KBM-7 (cell line): ENCODE data around the gene MAPRE3.

Source experiments
- DNase-seq: peaks from one replicate; pipeline ENCODE4 v3.0.0-alpha.2; 2015
- in situ Hi-C: fragments of 300-500 bp; cut with MboI; formaldehyde crosslinking; loops from 2 replicates; pipeline ENCODE4 v1.14.3; 2020; ENCODE audit warnings: low sequenced_read_pairs, low pct_unique_long_range_greater_than_20kb, mixed read lengths

The MAPRE3 gene

DNA sequence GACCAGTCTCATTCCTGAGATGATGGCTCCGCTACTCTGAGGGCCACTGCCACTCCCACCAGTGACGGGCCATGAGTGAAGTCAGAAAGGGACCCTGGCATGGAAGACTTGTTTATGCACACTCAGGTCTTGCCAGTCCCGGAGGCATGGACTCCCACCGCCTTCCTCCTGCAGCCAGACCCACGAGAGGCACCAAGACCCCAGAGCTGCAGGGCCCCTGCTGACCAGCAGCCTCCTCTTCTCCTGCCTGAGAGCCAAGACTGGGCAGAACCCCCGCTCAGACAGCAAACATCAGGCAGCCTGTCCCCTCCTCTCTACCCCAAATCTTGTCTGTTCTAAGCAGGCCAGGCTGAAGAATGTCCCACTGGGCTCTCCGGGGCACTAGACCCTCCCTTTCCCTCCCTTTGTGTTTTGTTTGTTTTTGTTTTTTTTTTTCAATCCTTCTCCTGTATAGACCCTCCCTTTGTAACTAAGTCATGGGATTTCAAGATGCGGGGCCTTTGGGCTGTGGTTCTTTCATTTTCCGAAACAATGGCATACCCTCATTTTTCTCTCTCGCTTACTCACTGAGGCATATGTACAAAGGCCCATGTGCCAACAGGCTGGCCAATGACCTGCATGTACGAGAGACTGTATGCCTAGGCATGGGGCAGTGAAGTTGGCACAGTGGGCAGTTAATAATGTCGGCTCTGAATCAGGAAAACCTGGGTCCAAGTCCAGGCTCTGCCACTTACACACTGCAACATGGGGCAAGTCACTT lies 24.3 kb upstream of the MAPRE3 start:
- in situ Hi-C loops = loop anchor here (25.0 kb wide), 1 partner anchor 109 kb away; the partner anchor contains the start of gene DPYSL5
- no peak for DNase-seq

DNA sequence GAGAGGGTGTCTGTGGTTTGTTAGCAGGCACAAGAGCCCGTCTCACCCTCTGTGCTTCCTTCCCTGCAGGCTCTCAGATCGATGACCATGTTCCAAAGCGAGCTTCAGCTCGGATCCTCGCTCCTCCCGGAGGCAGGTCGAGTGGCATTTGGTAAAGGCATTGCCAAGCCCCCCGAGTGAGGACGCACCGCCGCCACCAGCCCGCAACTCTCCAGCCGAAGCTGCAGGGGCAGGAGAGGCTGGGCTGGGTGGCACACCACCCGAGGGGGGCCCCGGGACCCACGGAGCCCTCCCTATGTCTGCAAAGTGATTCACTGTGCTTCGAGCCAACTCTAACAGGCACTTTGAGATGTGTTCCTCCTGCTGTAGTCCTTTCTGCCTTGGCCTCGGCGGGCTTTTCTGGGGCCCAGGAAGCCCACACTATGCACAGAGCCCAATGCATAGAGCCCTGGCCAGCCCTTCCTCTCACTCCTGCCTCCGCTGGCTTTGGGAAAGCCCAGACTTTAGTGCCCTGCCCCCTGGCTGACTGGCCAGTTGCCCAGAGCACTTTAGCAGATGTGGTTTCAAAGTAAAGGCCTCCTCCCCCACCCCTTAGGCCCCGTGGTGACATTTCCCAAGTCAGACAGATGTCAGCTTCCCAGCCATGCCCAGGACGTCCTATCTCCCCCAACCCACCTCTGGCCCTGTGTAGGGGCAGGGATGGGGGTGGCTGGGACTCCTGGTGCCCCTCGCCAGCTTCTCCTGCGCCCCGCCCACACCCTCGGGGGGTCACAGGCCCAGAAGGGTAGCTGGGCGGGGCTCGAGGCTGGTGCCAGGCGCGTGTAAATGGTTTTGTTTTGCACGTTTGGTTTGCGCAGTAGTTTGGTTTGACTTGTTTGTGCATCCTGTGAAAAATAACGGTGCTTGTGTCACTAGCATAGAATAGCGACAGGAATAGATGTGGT lies 23.3 kb upstream of the MAPRE3 start:
- peak; percentile 50 for DNase-seq
- in situ Hi-C loops = loop anchor here (25.0 kb wide), 1 partner anchor 110 kb away; the partner anchor contains the start of gene DPYSL5

DNA sequence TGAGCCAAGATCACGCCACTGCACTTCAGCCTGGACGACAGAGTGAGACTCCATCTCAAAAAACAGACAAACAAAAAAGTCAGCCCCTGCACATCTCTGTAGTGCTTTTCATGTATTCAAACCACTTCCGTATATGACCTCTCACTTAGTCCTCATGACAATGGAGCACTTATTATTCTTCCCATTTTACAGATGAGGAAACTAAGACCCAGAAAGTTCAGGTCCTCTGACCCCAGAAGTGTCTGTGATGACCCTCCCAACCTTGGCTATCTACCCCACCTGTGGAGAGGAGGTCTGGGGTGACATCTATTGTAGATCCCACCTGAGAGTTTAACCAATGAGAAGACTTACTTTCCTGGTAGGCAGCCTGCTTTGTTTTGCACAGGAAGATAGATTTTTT lies 21.6 kb upstream of the MAPRE3 start:
- in situ Hi-C loops = loop anchor here (25.0 kb wide), 1 partner anchor 111 kb away; the partner anchor contains the start of gene DPYSL5

DNA sequence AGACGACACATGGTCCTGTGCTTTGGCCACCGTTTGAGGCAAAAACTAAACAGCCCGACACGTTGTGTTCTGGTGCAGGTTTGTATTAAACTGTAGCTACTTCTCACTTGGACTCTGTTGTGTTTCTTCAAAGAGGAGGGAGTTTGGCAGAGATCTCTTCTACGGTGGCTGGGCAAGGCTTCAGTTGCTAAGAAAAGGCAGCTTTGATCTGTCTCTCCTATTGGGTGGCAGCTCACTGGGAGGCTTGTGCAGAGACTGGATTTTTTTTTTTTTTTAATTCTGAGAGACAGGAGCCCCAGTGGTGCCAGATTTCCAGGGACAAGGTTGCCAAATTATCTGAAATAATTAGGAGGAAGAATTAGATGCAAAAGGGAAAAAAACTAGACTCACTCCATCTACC lies 20.2 kb upstream of the MAPRE3 start:
- in situ Hi-C loops = no loop called here
- DNase-seq = no peak

More for the DNA sequence above, 21.6 kb upstream of the MAPRE3 start:
- no peak for DNase-seq

DNA sequence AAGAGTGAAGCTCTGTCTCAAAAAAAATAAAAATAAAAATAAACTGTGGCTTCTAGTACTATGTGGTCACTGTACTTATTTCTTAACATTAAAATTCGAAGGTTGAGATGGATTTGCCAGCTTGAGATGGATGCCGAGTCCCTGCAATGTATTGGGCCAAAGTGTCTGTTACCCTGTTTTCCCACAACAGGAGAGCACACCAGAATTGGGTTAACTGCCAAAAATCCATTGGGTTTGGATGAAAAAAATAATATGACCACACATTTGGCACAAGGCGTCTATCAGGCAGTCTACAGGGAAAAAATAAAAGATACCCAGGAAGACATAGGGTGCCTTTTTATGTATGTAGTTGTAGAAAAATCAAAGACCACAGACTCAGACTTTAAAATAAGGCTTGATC lies 19.2 kb upstream of the MAPRE3 start:
- in situ Hi-C loops = no loop called here
- no peak for DNase-seq

DNA sequence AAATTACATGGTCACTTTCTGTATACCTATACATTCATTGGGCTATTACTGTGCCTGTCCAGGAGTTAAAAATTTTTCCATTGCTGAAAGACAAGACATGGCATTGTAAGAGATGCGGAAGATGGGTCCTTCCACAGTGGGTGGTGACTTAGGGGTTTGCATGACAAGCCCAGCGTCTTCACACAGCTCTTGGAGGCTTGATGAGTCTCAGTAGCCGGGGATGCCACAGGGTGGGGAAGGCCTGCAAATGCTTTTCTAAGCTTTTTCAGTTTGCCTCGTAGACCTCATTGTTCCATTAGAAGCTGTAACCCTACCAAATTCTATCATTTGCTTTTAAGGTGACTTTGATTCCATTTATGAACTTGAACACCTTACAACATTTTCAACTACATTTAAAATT lies 18.1 kb upstream of the MAPRE3 start:
- DNase-seq = no peak
- in situ Hi-C loops = no loop called here

DNA sequence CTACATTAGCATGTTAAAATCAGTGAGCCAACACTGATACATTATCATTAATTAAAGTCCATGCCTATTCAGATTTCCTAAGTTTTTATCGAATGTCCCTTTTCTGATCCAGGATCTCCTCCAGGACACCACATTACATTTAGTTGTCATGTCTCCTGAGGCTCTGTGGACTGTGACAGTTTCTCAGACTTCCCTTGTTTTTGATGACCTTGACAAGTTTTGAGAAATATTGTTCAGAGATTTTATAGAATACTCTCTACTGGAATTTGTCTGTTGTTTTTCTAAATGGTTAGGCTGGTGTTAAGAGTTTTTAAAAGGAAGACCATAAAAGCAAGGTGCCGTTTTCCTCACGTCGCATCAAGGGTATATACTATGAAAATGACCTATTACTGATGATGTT lies 16.3 kb upstream of the MAPRE3 start:
- no peak for DNase-seq
- in situ Hi-C loops = no loop called here

DNA sequence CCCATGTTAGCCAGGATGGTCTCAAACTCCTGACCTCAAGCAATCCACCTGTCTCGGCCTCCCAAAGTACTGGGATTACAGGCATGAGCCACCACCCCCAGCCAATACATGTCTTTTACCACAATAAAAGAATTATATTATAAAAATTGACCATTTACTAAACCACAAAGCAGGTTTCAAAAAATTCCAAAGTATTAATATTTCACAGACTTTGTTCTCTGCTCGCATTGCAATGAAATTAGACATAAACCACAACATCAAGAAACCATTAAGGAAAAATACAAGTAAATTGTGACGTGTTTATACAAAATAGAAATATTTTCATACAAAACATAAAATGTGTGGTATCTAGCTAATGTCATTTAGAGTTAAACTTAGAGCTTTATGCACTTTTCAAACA lies 13.4 kb upstream of the MAPRE3 start:
- DNase-seq = no peak

DNA sequence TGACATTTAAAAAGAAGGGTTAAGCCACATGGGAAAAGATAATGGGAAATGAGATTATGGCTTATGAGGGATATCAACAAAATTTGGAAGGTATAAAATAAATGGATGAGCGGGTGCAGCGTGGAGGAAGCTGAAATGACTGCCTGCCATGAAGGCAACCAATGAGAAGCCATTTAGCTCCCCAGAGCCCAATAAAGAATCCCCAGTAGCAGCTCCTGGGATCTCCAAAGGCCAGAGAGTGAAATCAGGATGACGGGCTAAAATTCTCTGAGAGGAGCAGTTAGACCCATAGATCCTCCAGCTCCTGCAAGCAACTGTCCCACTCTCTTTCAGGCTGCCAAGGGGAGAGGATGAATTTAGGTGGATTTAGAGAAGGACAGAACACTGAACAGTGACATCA lies 12.9 kb upstream of the MAPRE3 start:
- no peak for DNase-seq
- in situ Hi-C loops = no loop called here

More for the DNA sequence above, 13.4 kb upstream of the MAPRE3 start:
- in situ Hi-C loops = no loop called here

DNA sequence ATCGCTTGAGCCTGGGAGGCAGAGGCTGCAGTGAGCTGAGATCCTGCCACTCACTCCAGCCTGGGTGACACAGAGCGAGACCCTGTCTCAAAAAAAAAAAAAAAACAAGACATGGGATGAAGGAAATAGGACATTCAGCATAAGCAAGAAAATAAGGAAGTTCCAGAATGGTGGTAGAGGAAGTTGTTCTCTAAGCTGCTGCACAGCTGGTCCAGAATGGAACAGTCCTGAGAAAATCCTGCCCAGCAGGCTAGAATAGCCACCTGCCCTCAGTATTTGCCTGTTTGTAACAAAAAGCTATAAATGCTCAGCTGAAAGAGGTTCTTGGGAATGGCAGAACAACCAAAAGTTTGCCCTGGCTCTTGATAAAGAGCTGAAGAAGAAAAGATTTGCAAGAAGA lies 11.1 kb upstream of the MAPRE3 start:
- peak; percentile 57 for DNase-seq
- in situ Hi-C loops = no loop called here

DNA sequence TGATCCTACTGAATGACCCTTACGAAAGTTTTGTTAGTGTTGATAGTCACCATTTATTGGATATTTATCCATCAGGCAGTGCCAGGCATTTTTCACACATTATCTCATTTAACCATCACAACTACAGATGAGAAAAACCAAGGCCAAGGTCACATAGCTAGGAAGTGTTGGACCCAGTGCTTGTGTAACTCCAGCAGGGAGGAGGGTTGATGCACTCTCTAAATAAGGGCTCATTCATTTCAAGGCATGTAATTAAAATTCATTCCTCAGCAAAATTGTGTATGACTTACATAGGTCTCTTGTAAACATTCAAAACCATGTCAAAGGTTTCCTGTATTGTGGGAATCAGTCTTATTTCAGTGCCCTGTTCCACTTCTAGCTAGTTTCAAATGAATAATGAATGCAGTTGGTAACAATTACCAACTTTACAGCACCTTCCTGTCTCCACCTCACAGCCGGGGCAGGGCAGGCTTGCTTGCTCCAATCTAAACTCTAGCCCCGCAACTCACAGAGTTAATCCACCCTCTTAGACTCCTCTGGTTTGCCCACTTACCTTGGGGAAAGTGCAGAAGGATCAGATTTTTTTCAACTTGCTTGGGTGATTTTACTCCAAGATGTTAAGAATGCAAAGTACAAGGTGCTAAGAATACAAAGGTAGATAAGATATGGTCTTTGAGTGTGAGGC lies 5.8 kb upstream of the MAPRE3 start:
- DNase-seq = no peak
- in situ Hi-C loops = loop anchor here (10.0 kb wide), 1 partner anchor 50 kb away; no protein-coding TSS in a partner anchor

DNA sequence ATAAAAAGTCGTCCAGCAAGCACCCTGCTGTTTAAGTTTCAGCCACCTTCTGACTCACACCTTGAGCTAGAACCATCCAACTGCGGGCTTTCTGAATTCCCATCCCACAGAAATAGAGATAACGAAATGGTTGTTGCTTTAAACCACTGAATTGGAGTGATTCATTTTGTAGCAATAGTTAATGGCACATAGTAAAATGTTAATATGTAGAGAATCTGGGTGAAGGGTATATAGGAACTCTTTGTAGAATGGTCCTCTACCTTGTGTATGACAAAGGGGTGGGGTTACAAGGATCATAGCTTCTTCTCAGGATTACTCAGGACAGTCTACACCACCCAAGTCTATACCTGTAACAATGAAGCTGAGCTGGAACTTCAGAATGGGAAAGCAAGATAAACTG lies 2.4 kb upstream of the MAPRE3 start:
- DNase-seq = no peak
- in situ Hi-C loops = loop anchor here (10.0 kb wide), 1 partner anchor 47 kb away; no protein-coding TSS in a partner anchor

DNA sequence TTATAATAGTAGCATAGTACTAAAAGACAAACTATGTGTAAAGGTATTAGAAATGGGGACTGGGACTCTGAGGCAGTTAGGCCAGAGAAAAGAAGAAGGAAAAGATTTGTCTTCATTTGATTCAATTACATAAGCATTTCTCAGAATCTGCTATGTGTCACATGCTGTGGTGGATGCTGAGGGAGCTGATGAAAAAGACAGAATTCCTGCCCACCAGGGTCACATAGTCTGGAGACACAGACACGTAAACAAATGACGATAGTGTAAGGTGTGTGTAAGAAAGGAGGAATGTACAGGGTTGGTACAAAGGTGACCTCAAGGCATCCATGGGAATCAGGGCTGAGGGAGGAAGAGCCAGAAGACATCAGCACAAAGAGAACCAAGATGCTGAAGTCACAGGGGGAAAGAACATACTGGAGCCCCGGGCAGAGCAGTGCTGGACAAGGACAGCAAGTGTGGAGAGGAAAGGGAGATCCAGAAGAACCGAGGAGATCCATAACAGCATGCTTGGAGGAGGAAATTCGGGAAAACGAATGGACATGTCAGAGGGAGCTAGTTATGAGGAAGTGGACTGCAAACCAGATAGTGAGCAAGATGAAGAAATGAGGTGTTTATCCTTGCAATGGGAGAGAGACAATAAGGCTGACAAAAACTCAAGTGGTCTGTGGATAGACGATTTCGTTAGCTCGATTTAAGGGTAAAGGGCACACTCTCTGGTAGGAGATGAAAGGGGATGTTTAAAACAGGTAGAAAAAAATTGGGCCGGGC lies 1.2 kb upstream of the MAPRE3 start:
- DNase-seq = no peak
- in situ Hi-C loops = loop anchor here (10.0 kb wide), 1 partner anchor 46 kb away; no protein-coding TSS in a partner anchor

DNA sequence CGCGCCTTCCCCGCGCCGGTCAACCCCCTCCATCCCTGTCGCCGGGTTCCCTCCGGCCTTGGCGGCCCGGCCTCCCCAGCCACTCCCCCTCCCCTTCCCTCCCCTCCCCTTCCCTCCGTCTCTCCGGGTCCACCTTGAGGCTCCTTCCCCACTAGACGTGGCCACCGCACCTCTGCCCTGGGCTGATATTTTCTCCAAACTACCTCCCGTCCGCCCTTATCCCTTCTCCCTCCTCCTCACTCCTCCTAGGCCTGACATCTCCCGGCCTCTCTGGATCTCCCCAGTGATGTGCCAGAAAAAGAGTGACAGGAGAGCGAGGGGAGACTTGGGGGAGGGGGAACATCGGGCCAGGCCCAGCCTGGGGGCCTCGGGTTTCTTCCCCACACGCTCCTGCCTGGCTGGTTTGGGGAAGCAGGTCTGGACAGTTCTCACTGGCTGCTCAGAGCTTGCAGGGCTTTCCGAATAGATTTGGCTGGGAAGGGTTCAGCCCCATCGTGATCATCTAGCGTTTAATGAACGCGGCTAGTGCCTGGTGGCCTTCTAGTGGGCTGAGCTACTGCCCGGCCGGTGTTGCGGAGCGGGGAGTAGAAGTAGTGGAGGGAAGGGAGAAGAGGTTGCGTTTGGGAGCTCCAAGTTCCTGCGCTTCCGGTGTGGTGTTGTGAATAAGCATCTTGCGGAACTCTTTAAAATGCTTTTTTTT lies 641 bp downstream of the MAPRE3 start:
- in situ Hi-C loops = no loop called here
- no peak for DNase-seq

DNA sequence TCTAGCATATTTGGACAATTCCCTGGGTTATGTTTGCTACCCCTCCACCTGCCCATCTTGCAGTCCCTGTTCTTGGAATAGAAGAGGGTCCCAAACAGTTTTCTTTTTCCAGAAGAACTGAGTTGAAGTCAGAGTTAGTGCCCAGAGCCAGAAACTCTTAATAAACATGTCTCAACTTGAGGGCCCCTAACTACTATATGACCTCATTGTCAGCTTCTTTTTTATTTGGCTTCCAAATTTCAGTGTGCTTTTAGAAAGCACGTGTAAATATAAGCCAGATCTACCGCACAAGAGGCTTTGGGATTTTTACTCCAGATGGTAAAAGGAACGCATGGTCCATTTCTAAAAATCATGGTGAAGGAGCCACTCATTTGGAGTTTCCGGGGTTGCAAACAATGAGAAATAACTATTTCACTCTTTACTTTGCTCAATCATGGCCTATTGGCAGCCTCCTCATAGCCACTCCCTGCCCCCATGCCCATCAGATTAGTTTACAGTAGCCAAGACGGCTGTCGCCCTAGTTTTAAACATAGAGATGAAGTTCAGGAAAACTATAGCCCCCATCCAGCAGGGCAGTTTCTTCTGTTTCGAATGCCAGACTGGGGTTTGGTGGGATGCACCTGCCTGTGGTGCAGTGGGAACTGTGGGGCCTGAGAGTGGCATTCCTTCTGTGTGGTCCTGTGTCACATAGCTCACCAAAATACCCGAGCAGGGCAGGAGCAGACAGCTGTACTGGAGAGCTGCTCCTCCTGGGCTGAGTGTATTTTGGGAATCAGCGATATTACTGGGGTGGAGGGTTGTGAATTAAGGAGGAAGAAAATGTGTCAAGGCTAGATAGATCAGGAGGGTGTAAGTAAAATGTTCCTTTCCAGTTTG lies 1.7 kb downstream of the MAPRE3 start:
- DNase-seq = no peak
- in situ Hi-C loops = no loop called here

DNA sequence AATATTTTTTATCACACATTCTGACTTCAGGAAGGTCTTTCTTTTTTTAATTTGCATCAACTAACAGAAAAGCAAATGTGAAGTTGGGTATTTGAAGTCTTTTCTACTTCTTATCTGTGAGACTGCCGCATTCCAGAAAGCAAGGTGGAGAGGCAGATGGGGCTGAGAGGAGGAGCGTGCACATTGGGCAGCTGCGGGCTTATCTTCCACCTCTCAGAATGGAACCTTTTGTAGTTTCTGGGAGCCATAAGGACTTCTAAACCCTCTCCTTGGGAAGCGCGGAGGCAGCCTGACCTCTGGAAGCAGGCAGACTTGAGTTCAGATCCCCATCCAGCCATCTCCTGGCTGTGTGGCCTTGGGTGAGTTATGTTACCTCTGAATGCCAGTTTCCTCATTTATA lies 3.9 kb downstream of the MAPRE3 start:
- in situ Hi-C loops = no loop called here
- DNase-seq = no peak

DNA sequence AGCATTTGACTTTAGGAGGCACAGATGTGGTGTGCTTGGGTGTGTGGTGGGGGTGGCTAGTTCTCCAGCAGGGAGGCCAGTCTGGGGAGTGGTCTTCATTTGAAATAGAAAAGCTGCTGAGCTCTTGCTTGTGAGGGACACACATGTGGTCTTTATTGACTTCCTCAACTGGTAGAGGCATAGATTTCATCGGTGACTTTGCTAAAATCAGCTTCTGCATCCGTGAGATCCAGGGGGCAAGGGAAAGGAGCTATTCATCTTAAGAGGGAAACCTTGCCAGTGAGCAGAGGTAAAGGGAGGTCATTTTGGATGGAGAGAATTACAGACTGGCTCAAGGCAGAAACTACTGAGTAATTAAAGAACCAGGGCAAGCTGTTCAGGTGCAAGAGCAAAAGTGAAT lies 4.7 kb downstream of the MAPRE3 start:
- no peak for DNase-seq
- in situ Hi-C loops = no loop called here
